H1 (cell line): ENCODE measurements around the gene RPL32. TPM values are rescaled to one million over a fixed set of nuclear protein-coding genes. Genes with fewer than 3 reads are reported as not detected.

Experiments used
- CTCF ChIA-PET: fragments of 300-600 bp; sonication (Branson Sonifier 250); formaldehyde crosslinking; loops from one replicate; lab custom pipeline; 2021; ENCODE audit not compliant: partially characterized antibody; lab: Charles Lee
- POLR2A ChIA-PET: fragments of 300-600 bp; sonication (Branson Sonifier 250); formaldehyde crosslinking; loops from one replicate; lab custom pipeline; 2021; ENCODE audit warnings: inconsistent platforms; ENCODE audit not compliant: partially characterized antibody; lab: Charles Lee
- DNase-seq, 2 experiments: peaks; one replicate each; pipeline versions ENCODE4 v3.0.0 to v3.0.0-alpha.2; 2010 to 2022; ENCODE audit warnings: low spot score in 2 of 2, low read depth in 1 of 2, mixed read lengths in 1 of 2
- FAIRE-seq: peaks from 2 replicates; lab custom pipeline; 2011; peaks lifted over from hg19 to GRCh38; lab: Jason Lieb, UNC
- H2AFZ ChIP-seq: 2 replicates; pipeline ENCODE4 v1.8.1; 2012; ENCODE audit warnings: low read length, inconsistent platforms
- H2AK5ac ChIP-seq: 2 replicates; pipeline ENCODE4 v1.6.1; 2013; ENCODE audit warnings: low read depth, low read length
- H2BK120ac ChIP-seq: replicated peaks from 2 replicates; pipeline ENCODE3; 2013; ENCODE audit warnings: low read depth, low read length, inconsistent platforms
- H2BK12ac ChIP-seq: 2 replicates; pipeline ENCODE4 v1.6.1; 2013; ENCODE audit warnings: low read depth, low read length
- H2BK15ac ChIP-seq: 2 replicates; pipeline ENCODE4 v1.6.1; 2013; ENCODE audit warnings: low read length
- H2BK20ac ChIP-seq: 2 replicates; pipeline ENCODE4 v1.6.1; 2013; ENCODE audit warnings: low read length
- H2BK5ac ChIP-seq: 2 replicates; pipeline ENCODE4 v1.6.1; 2013; ENCODE audit warnings: low read depth, low read length
- H3K14ac ChIP-seq: 2 replicates; pipeline ENCODE4 v1.6.1; 2013; ENCODE audit warnings: inconsistent platforms; ENCODE audit not compliant: insufficient read length
- H3K18ac ChIP-seq: 2 replicates; pipeline ENCODE4 v1.6.1; 2013; ENCODE audit warnings: low read length; ENCODE audit errors: extremely low read depth
- H3K23ac ChIP-seq: 2 replicates; pipeline ENCODE4 v1.6.1; 2013; ENCODE audit warnings: inconsistent platforms; ENCODE audit not compliant: insufficient read length
- H3K23me2 ChIP-seq: 2 replicates; pipeline ENCODE4 v1.6.1; 2013; ENCODE audit warnings: low read depth, low read length
- H3K27ac ChIP-seq: 2 replicates; pipeline ENCODE4 v1.6.1; 2011; ENCODE audit warnings: low read depth, low read length, inconsistent platforms
- H3K27me3 ChIP-seq, 4 experiments: replicated peaks in 1 of 4; 1 replicate in 1 of 4; 2 replicates in 3 of 4; pipeline versions ENCODE4 v1.6.1 to v1.8.1; 2011 to 2013; ENCODE audit warnings: low read length in 3 of 4, mild to moderate bottlenecking in 3 of 4, inconsistent platforms in 2 of 4, mixed read lengths in 2 of 4, moderate library complexity in 1 of 4; ENCODE audit not compliant: control insufficient read depth in 3 of 4, insufficient read depth in 3 of 4; ENCODE audit errors: extremely low read depth in 1 of 4
- H3K36me3 ChIP-seq, 4 experiments: 2 replicates each; pipeline versions ENCODE4 v1.6.1 to v1.8.1; 2011 to 2013; ENCODE audit warnings: mild to moderate bottlenecking in 4 of 4, low read length in 3 of 4, moderate library complexity in 2 of 4, control low read depth in 1 of 4, inconsistent platforms in 1 of 4; ENCODE audit not compliant: insufficient read depth in 4 of 4, control insufficient read depth in 2 of 4
- H3K4ac ChIP-seq: replicated peaks from 2 replicates; pipeline ENCODE3; 2013; ENCODE audit warnings: low read length, low read depth, mixed read lengths, inconsistent platforms; ENCODE audit not compliant: insufficient read length
- H3K4me1 ChIP-seq, 4 experiments: replicated peaks in 1 of 4; 1 replicate in 1 of 4; 2 replicates in 3 of 4; pipeline versions ENCODE4 v1.6.1 to v1.8.1; 2011 to 2013; ENCODE audit warnings: low read length in 3 of 4, inconsistent platforms in 2 of 4, mixed read lengths in 1 of 4; ENCODE audit not compliant: insufficient read depth in 4 of 4, control insufficient read depth in 3 of 4
- H3K4me2 ChIP-seq, 2 experiments: 2 replicates each; pipeline versions ENCODE4 v1.6.1 to v1.8.1; 2011 to 2013; ENCODE audit warnings: low read depth in 2 of 2, low read length in 2 of 2, control low read depth in 1 of 2, inconsistent platforms in 1 of 2, mild to moderate bottlenecking in 1 of 2; ENCODE audit not compliant: insufficient read depth in 1 of 2
- H3K4me3 ChIP-seq, 4 experiments: fragments of 200-600, 300-600 bp in 1 of 4; sonication (generic), shearing (Covaris generic), sonication (Bioruptor Twin) in 1 of 4; 2 replicates each; pipeline versions ENCODE4 v1.5.1 to v1.8.1; 2011 to 2016; ENCODE audit warnings: low read length in 4 of 4, low read depth in 3 of 4, control low read depth in 2 of 4, inconsistent platforms in 2 of 4, mild to moderate bottlenecking in 2 of 4, mixed read lengths in 1 of 4, moderate library complexity in 1 of 4; ENCODE audit not compliant: insufficient read depth in 2 of 4; ENCODE audit errors: extremely low read depth in 1 of 4
- H3K56ac ChIP-seq: replicated peaks from 2 replicates; pipeline ENCODE3; 2013; ENCODE audit warnings: low read depth, mild to moderate bottlenecking, mixed read lengths, low read length, inconsistent platforms; ENCODE audit not compliant: insufficient read length
- H3K79me1 ChIP-seq: 2 replicates; pipeline ENCODE4 v1.6.1; 2013; ENCODE audit warnings: low read depth, low read length, control low read depth
- H3K79me2 ChIP-seq, 2 experiments: 2 replicates each; pipeline versions ENCODE4 v1.6.1 to v1.8.1; 2012 to 2013; ENCODE audit warnings: low read length in 2 of 2, mild to moderate bottlenecking in 2 of 2, inconsistent platforms in 1 of 2; ENCODE audit not compliant: insufficient read depth in 2 of 2, control insufficient read depth in 1 of 2
- H3K9ac ChIP-seq, 4 experiments: replicated peaks in 1 of 4; 1 replicate in 1 of 4; 2 replicates in 3 of 4; pipeline versions ENCODE4 v1.6.1 to v1.8.1; 2011 to 2013; ENCODE audit warnings: low read depth in 3 of 4, low read length in 3 of 4, control low read depth in 2 of 4, mild to moderate bottlenecking in 2 of 4, moderate library complexity in 2 of 4, inconsistent platforms in 1 of 4; ENCODE audit errors: extremely low read depth in 1 of 4
- H3K9me3 ChIP-seq, 2 experiments: 2 replicates each; pipeline versions ENCODE4 v1.6.1 to v1.8.1; 2012 to 2013; ENCODE audit warnings: mild to moderate bottlenecking in 2 of 2, moderate library complexity in 2 of 2, control low read depth in 1 of 2, inconsistent platforms in 1 of 2, low read depth in 1 of 2, low read length in 1 of 2, mixed read lengths in 1 of 2; ENCODE audit not compliant: insufficient read depth in 2 of 2
- H4K20me1 ChIP-seq, 2 experiments: replicated peaks in 1 of 2; 2 replicates each; pipeline versions ENCODE3 to v1.8.1; 2011 to 2013; ENCODE audit warnings: inconsistent platforms in 2 of 2, low read length in 2 of 2, mild to moderate bottlenecking in 1 of 2; ENCODE audit not compliant: insufficient read depth in 2 of 2, control insufficient read depth in 1 of 2
- H4K5ac ChIP-seq: 2 replicates; pipeline ENCODE4 v1.6.1; 2013; ENCODE audit warnings: low read length, low read depth, mixed read lengths, inconsistent platforms; ENCODE audit not compliant: insufficient read length
- H4K8ac ChIP-seq: 2 replicates; pipeline ENCODE4 v1.8.0; 2013; ENCODE audit warnings: mild to moderate bottlenecking, moderate library complexity, low read length, inconsistent platforms; ENCODE audit not compliant: insufficient read depth; ENCODE audit errors: extremely low read depth
- H4K91ac ChIP-seq: replicated peaks from 2 replicates; pipeline ENCODE3; 2013; ENCODE audit warnings: low read length, mixed read lengths, inconsistent platforms; ENCODE audit not compliant: insufficient read length
- KDM4A ChIP-seq: IDR thresholded peaks from one replicate; pipeline ENCODE4 v1.7.1; 2012; ENCODE audit warnings: low read depth, mild to moderate bottlenecking, moderate library complexity, low read length, inconsistent platforms; ENCODE audit not compliant: severe bottlenecking
- SIRT6 ChIP-seq: IDR thresholded peaks from one replicate; pipeline ENCODE4 v1.7.1; 2012; ENCODE audit warnings: low read length, inconsistent platforms
- ZNF274 ChIP-seq: IDR thresholded peaks from 2 replicates; pipeline ENCODE4 v1.7.0; 2012; ENCODE audit warnings: low read length, borderline replicate concordance; ENCODE audit errors: extremely low read depth
- WGBS, 2 experiments: shearing (Covaris generic) in 1 of 2; methylation state at CpG; one replicate each; pipeline versions ENCODE4 v1.1.6 to v1.1.7; 2013 to 2015; ENCODE audit warnings: low lambda C conversion rate in 2 of 2, mixed read lengths in 2 of 2, inconsistent platforms in 1 of 2, low coverage in 1 of 2, missing lambda C conversion rate in 1 of 2; ENCODE audit not compliant: insufficient replicate concordance in 2 of 2, insufficient coverage in 1 of 2, insufficient read length in 1 of 2; ENCODE audit errors: extremely low coverage in 1 of 2, missing lambda C conversion rate in 1 of 2; 5-methylcytosine and 5-hydroxymethylcytosine counted together
- polyA plus RNA-seq, 7 experiments: library from polyadenylated mRNA; depleted of rRNA in 3 of 7; stranded (reverse) in 5 of 7; unstranded in 2 of 7; fragments of >200 nt in 5 of 7; fragments of 200-250 nt in 2 of 7; gene quantifications; 1 replicate in 5 of 7; 2 replicates in 1 of 7; 4 replicates in 1 of 7; pipeline versions ENCODE4 v1.2.1 to v1.2.3, GENCODE V29; 2011 to 2013; ENCODE audit warnings: missing spikeins in 2 of 7, mixed read lengths in 2 of 7
- total RNA-seq: library from RNA; stranded (reverse); fragmentation: NEBNext Ultra II Directional; extraction: Animal tissue kit (Norgen Biotek cat#: 25700); gene quantifications from 2 replicates; pipeline ENCODE4 v1.2.1, GENCODE V29; 2021

Gene RPL32
- total and polyA plus RNA-seq, 2 of the 8 experiments (the other 6 are each of a cell fraction or from before 2014, with no cell fraction given), result 1,443 to 2,043 TPM

DNA sequence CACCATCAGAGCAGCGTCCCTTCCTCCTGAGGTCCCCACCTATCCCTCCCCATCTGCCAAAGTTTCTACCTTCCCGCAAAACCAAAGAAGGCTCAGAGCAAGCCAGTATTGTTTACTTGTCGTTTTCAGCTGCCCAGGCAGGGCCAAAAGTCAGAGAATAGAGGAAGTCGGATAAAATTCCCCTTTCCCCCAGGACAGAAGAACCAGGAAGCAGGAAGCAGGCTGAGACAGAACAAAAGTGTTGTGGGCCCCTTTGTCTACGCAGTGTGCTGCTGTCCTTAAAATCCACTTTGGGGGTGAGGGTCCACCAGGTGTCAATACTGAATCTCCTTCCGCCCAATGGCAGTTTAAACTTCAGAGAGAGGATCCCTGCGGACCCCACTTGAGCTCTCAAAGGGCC is 18.5 kb upstream of the RPL32 start:
- POLR2A ChIA-PET, result interaction anchor here (22.9 kb wide), 1 partner anchor 23 kb away, joined by 314 read pairs; the partner anchor contains the start of gene RPL32
- 84% methylated on average over 7 of the region's 7 CpGs; no CpG with 5 or more reads in 1 of the 2 experiments for WGBS, 2 experiments
- TF ChIP-seq SIRT6 (no peak), KDM4A (no peak), ZNF274 (no peak)

More for the DNA sequence above, 18.5 kb upstream of the RPL32 start:
- no peak for DNase-seq
- Histone ChIP-seq H2BK20ac (no peak overlapping the region), H3K56ac (no peak overlapping the region), H3K27me3 (peaks cover 0 to 6% (median 0%) of the 10 kb centered on the region in 4 experiments; a peak in 2 of 7 replicates), H3K23me2 (no peaks in the 10 kb centered on the region), H3K9me3 (no peaks in the 10 kb centered on the region), H3K4me2 (no peak overlapping the region), H2BK12ac (no peak overlapping the region), H3K14ac (no peak overlapping the region), H2BK5ac (no peak overlapping the region), H4K91ac (no peak overlapping the region), H2AK5ac (no peak overlapping the region), H3K9ac (no peak overlapping the region), H4K8ac (no peak overlapping the region), H2BK120ac (no peak overlapping the region), H3K4ac (no peak overlapping the region), H4K20me1 (no peaks in the 10 kb centered on the region), H3K18ac (no peak overlapping the region), H4K5ac (no peak overlapping the region), H2AFZ (no peak overlapping the region), H3K36me3 (no peaks in the 10 kb centered on the region), H3K79me1 (no peaks in the 10 kb centered on the region), H3K23ac (no peak overlapping the region), H3K27ac (no peak overlapping the region), H3K4me3 (no peak overlapping the region), H3K79me2 (no peaks in the 10 kb centered on the region), H3K4me1 (peaks cover 0 to 3% (median 0%) of the 10 kb centered on the region in 4 experiments; a peak in 2 of 7 replicates), H2BK15ac (no peak overlapping the region)
- CTCF ChIA-PET, result interaction anchor here (1.6 to 1.9 kb wide), 2 partner anchors 18 to 31 kb away, joined by 4 to 5 read pairs; partner anchors contain the start of gene RPL32
- FAIRE-seq, result no peak
